Measurements from ENCODE around the gene CNTNAP2.

The CNTNAP2 gene

GRCh38 chr7:146548816-146549215, 432.2 kb downstream of the CNTNAP2 start:
- no peak for TF ChIP-seq CTCF (IDR thresholded peaks at IDR 0.05; ENCODE audit: control insufficient read depth, extremely low read depth, insufficient read depth)
- no peak for DNase-seq (ENCODE audit: low read depth)
- H3K4me3 ChIP-seq (ENCODE audit: low read depth, low read length) = no peak overlapping the region

GRCh38 chr7:146554556-146554955, 438.0 kb downstream of the CNTNAP2 start:
- H3K4me3 ChIP-seq (ENCODE audit: low read depth, low read length) = no peak overlapping the region
- TF ChIP-seq CTCF (IDR thresholded peaks at IDR 0.05; ENCODE audit: control insufficient read depth, extremely low read depth, insufficient read depth) = no peak
- no peak for DNase-seq (ENCODE audit: low read depth)

GRCh38 chr7:146557971-146558469, 441.4 kb downstream of the CNTNAP2 start:
- no peak overlapping the region for H3K4me3 ChIP-seq (ENCODE audit: low read depth, low read length)
- no peak for DNase-seq (ENCODE audit: low read depth)
- no peak for TF ChIP-seq CTCF (IDR thresholded peaks at IDR 0.05; ENCODE audit: control insufficient read depth, extremely low read depth, insufficient read depth)

- no peak overlapping the region for H3K4me3 ChIP-seq (ENCODE audit: low read depth, low read length)
- TF ChIP-seq CTCF (IDR thresholded peaks at IDR 0.05; ENCODE audit: control insufficient read depth, extremely low read depth, insufficient read depth) = no peak
- no peak for DNase-seq (ENCODE audit: low read depth)
These were observed 449.3 kb downstream of the CNTNAP2 start for GRCh38 chr7:146565872-146566271.

GRCh38 chr7:146575903-146576302, 459.3 kb downstream of the CNTNAP2 start:
- no peak overlapping the region for H3K4me3 ChIP-seq (ENCODE audit: low read depth, low read length)
- DNase-seq (ENCODE audit: low read depth) = no peak
- TF ChIP-seq CTCF (IDR thresholded peaks at IDR 0.05; ENCODE audit: control insufficient read depth, extremely low read depth, insufficient read depth) = no peak

GRCh38 chr7:146591976-146592375, 475.4 kb downstream of the CNTNAP2 start:
- no peak overlapping the region for H3K4me3 ChIP-seq (ENCODE audit: low read depth, low read length)
- TF ChIP-seq CTCF (IDR thresholded peaks at IDR 0.05; ENCODE audit: control insufficient read depth, extremely low read depth, insufficient read depth) = no peak
- DNase-seq (ENCODE audit: low read depth) = no peak

GRCh38 chr7:146606628-146607027, 490.0 kb downstream of the CNTNAP2 start:
- DNase-seq (ENCODE audit: low read depth) = no peak
- no peak overlapping the region for H3K4me3 ChIP-seq (ENCODE audit: low read depth, low read length)
- no peak for TF ChIP-seq CTCF (IDR thresholded peaks at IDR 0.05; ENCODE audit: control insufficient read depth, extremely low read depth, insufficient read depth)
